PC-9 (cell line): ENCODE results near the gene ABCA12.

Source experiments
- EZH2 ChIP-seq: fragments of 200-600 bp; sonication (generic); IDR thresholded peaks from 2 replicates; pipeline ENCODE4 v1.8.0; 2017; ENCODE audit warnings: antibody characterized with exemption, low read depth
- TF ChIP-seq, protein P1 (sequence below): fragments of 200-600 bp; sonication (generic); conservative IDR thresholded peaks from 2 replicates; pipeline ENCODE4 v1.6.1; 2017; ENCODE audit warnings: mixed run types, antibody characterized with exemption, mild to moderate bottlenecking, moderate library complexity

GRCh38 chr2:215032153-215032552 is 106.3 kb downstream of the ABCA12 start:
- TF ChIP-seq, protein P1, sequence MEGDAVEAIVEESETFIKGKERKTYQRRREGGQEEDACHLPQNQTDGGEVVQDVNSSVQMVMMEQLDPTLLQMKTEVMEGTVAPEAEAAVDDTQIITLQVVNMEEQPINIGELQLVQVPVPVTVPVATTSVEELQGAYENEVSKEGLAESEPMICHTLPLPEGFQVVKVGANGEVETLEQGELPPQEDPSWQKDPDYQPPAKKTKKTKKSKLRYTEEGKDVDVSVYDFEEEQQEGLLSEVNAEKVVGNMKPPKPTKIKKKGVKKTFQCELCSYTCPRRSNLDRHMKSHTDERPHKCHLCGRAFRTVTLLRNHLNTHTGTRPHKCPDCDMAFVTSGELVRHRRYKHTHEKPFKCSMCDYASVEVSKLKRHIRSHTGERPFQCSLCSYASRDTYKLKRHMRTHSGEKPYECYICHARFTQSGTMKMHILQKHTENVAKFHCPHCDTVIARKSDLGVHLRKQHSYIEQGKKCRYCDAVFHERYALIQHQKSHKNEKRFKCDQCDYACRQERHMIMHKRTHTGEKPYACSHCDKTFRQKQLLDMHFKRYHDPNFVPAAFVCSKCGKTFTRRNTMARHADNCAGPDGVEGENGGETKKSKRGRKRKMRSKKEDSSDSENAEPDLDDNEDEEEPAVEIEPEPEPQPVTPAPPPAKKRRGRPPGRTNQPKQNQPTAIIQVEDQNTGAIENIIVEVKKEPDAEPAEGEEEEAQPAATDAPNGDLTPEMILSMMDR, result no peak
- no peak for TF ChIP-seq EZH2
